H9 (cell line): ENCODE data around the gene SV2C. TPM values are rescaled to one million over a fixed set of nuclear protein-coding genes. Genes with fewer than 3 reads are reported as not detected.

Source experiments
- DNase-seq: peaks from one replicate; pipeline ENCODE4 v3.0.0-alpha.2; 2017
- H2AFZ ChIP-seq: one replicate; pipeline ENCODE4 v1.6.1; 2013; ENCODE audit warnings: mild to moderate bottlenecking, low read length, control low read depth, moderate library complexity
- H2AK5ac ChIP-seq: 2 replicates; pipeline ENCODE4 v1.6.1; 2013; ENCODE audit warnings: low read length, control low read depth, mixed read lengths; ENCODE audit not compliant: insufficient read length
- H2BK120ac ChIP-seq: one replicate; pipeline ENCODE4 v1.6.1; 2013; ENCODE audit warnings: low read depth, mild to moderate bottlenecking, low read length, control low read depth, inconsistent platforms; ENCODE audit not compliant: poor library complexity, severe bottlenecking
- H2BK12ac ChIP-seq: 2 replicates; pipeline ENCODE4 v1.6.1; 2013; ENCODE audit warnings: low read length, control low read depth, mixed read lengths, low read depth; ENCODE audit not compliant: insufficient read length
- H2BK15ac ChIP-seq: 2 replicates; pipeline ENCODE4 v1.6.1; 2013; ENCODE audit warnings: low read depth, low read length, control low read depth
- H2BK20ac ChIP-seq: one replicate; pipeline ENCODE4 v1.6.1; 2013; ENCODE audit warnings: low read depth, mild to moderate bottlenecking, low read length, control low read depth, inconsistent platforms; ENCODE audit not compliant: poor library complexity, severe bottlenecking
- H2BK5ac ChIP-seq: 2 replicates; pipeline ENCODE4 v1.6.1; 2013; ENCODE audit warnings: low read length, control low read depth, mixed read lengths; ENCODE audit not compliant: insufficient read length
- H3K14ac ChIP-seq: 2 replicates; pipeline ENCODE4 v1.6.1; 2013; ENCODE audit warnings: low read length, control low read depth; ENCODE audit not compliant: insufficient read depth
- H3K18ac ChIP-seq: 2 replicates; pipeline ENCODE4 v1.6.1; 2013; ENCODE audit warnings: low read depth, mild to moderate bottlenecking, mixed read lengths, low read length, control low read depth; ENCODE audit not compliant: insufficient read length
- H3K23ac ChIP-seq: 2 replicates; pipeline ENCODE4 v1.6.1; 2013; ENCODE audit warnings: low read length, control low read depth, mixed read lengths, low read depth; ENCODE audit not compliant: insufficient read length
- H3K23me2 ChIP-seq: 2 replicates; pipeline ENCODE4 v1.6.1; 2013; ENCODE audit warnings: low read depth, mild to moderate bottlenecking, mixed read lengths, low read length, control low read depth; ENCODE audit not compliant: insufficient read length, poor library complexity, severe bottlenecking
- H3K27ac ChIP-seq: 2 replicates; pipeline ENCODE4 v1.5.1; 2013; ENCODE audit warnings: low read length, control low read depth, mixed read lengths, low read depth; ENCODE audit not compliant: insufficient read length
- H3K27me3 ChIP-seq: 2 replicates; pipeline ENCODE4 v1.6.1; 2013; ENCODE audit warnings: low read length, control low read depth, inconsistent platforms; ENCODE audit not compliant: insufficient read depth
- H3K4ac ChIP-seq: 2 replicates; pipeline ENCODE4 v1.6.1; 2013; ENCODE audit warnings: low read depth, mild to moderate bottlenecking, control low read depth, inconsistent platforms, low read length, moderate library complexity
- H3K4me1 ChIP-seq: 2 replicates; pipeline ENCODE4 v1.6.1; 2013; ENCODE audit warnings: low read length, control low read depth, inconsistent platforms; ENCODE audit not compliant: insufficient read depth
- H3K4me2 ChIP-seq: 2 replicates; pipeline ENCODE4 v1.6.1; 2013; ENCODE audit warnings: low read length, control low read depth, mixed read lengths; ENCODE audit not compliant: insufficient read length, insufficient read depth
- H3K56ac ChIP-seq: 2 replicates; pipeline ENCODE4 v1.6.1; 2013; ENCODE audit warnings: low read depth, mild to moderate bottlenecking, mixed read lengths, low read length, control low read depth; ENCODE audit not compliant: insufficient read length
- H3K79me1 ChIP-seq: 2 replicates; pipeline ENCODE4 v1.6.1; 2013; ENCODE audit warnings: low read depth, mild to moderate bottlenecking, moderate library complexity, low read length, control low read depth, inconsistent platforms; ENCODE audit not compliant: insufficient read depth, poor library complexity, severe bottlenecking
- H3K79me2 ChIP-seq: 2 replicates; pipeline ENCODE4 v1.6.1; 2013; ENCODE audit warnings: low read length, control low read depth, inconsistent platforms; ENCODE audit not compliant: insufficient read depth
- H3K9ac ChIP-seq: 2 replicates; pipeline ENCODE4 v1.6.1; 2013; ENCODE audit warnings: low read length, control low read depth, mixed read lengths; ENCODE audit not compliant: insufficient read length; ENCODE audit errors: extremely low read depth
- H3K9me3 ChIP-seq: one replicate; pipeline ENCODE4 v1.6.1; 2013; ENCODE audit warnings: low read depth, low read length, inconsistent platforms; ENCODE audit not compliant: control insufficient read depth
- H3T11ph ChIP-seq: one replicate; pipeline ENCODE4 v1.6.1; 2013; ENCODE audit warnings: mild to moderate bottlenecking, low read length, control low read depth, inconsistent platforms
- H4K20me1 ChIP-seq: one replicate; pipeline ENCODE4 v1.6.1; 2013; ENCODE audit not compliant: control insufficient read depth, insufficient read length, insufficient read depth
- H4K5ac ChIP-seq: 2 replicates; pipeline ENCODE4 v1.6.1; 2013; ENCODE audit warnings: low read depth, mild to moderate bottlenecking, mixed read lengths, low read length, control low read depth; ENCODE audit not compliant: insufficient read length
- H4K8ac ChIP-seq: replicated peaks from 2 replicates; pipeline ENCODE4 v1.6.1; 2013; ENCODE audit warnings: low read length, control low read depth, mixed read lengths, low read depth; ENCODE audit not compliant: insufficient read length
- H4K91ac ChIP-seq: 2 replicates; pipeline ENCODE4 v1.6.1; 2013; ENCODE audit warnings: low read depth, mild to moderate bottlenecking, moderate library complexity, mixed read lengths, low read length, control low read depth; ENCODE audit not compliant: insufficient read length
- H3K27ac Mint-ChIP-seq, 3 experiments: 2 replicates in 2 of 3; 3 replicates in 1 of 3; pipeline ENCODE4 v1.8.0; 2020 to 2021; ENCODE audit warnings: mixed read lengths in 3 of 3, mild to moderate bottlenecking in 1 of 3, moderate library complexity in 1 of 3
- H3K27me3 Mint-ChIP-seq: 2 replicates; pipeline ENCODE4 v1.8.0; 2021; ENCODE audit warnings: low read depth, mild to moderate bottlenecking, moderate library complexity, mixed read lengths
- H3K36me3 Mint-ChIP-seq, 3 experiments: 2 replicates in 2 of 3; 3 replicates in 1 of 3; pipeline ENCODE4 v1.8.0; 2020 to 2021; ENCODE audit warnings: low read depth in 3 of 3, mixed read lengths in 3 of 3; ENCODE audit not compliant: insufficient read depth in 1 of 3
- H3K4me1 Mint-ChIP-seq, 2 experiments: 2 replicates each; pipeline ENCODE4 v1.8.0; 2020; ENCODE audit warnings: mixed read lengths in 2 of 2
- H3K4me3 Mint-ChIP-seq, 2 experiments: 2 replicates in 1 of 2; 3 replicates in 1 of 2; pipeline ENCODE4 v1.8.0; 2020 to 2021; ENCODE audit warnings: mild to moderate bottlenecking in 2 of 2, mixed read lengths in 2 of 2, moderate library complexity in 1 of 2
- H3K9me3 Mint-ChIP-seq, 2 experiments: 2 replicates in 1 of 2; 3 replicates in 1 of 2; pipeline ENCODE4 v1.8.0; 2020; ENCODE audit warnings: mild to moderate bottlenecking in 2 of 2, mixed read lengths in 2 of 2, moderate library complexity in 1 of 2
- WGBS: extraction: QIAGEN DNeasy Blood & Tissue Kit; methylation state at CpG from one replicate; pipeline ENCODE4 v1.1.7; 2013; ENCODE audit warnings: missing lambda C conversion rate, low lambda C conversion rate, mixed read lengths; ENCODE audit not compliant: insufficient read length; ENCODE audit errors: extremely low coverage; 5-methylcytosine and 5-hydroxymethylcytosine counted together
- total RNA-seq: library from RNA; stranded (reverse); gene quantifications from 2 replicates; pipeline ENCODE4 v1.2.1, GENCODE V29; 2021
- TF ChIP-seq, protein P1 (sequence below): fragments of 200-600 bp; sonication (generic); conservative IDR thresholded peaks from 3 replicates; pipeline ENCODE4 v1.8.0; 2021; ENCODE audit warnings: antibody characterized with exemption, mild to moderate bottlenecking

The SV2C gene
- total RNA-seq, 1 experiment from 2014 or later = 0.09 TPM

DNA sequence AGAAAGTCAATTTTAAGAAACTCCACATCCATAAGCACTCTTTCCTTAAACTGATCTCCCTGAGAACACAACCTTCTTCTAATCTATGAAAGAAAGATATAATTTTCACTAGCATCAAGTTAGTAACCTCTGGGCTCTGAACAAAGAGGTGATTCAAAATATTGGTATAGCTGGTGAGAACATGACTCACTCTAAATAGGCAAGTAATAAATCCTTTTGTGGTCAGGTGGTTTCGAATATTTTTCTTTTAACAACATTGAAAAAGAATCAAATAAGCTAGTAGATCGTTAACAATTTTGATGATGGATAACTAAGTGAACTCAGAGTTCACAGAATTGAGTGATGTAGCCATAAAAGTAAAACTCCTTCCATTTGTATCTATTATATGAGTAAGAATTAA is 169.3 kb downstream of the SV2C start:
- TF ChIP-seq, protein P1, sequence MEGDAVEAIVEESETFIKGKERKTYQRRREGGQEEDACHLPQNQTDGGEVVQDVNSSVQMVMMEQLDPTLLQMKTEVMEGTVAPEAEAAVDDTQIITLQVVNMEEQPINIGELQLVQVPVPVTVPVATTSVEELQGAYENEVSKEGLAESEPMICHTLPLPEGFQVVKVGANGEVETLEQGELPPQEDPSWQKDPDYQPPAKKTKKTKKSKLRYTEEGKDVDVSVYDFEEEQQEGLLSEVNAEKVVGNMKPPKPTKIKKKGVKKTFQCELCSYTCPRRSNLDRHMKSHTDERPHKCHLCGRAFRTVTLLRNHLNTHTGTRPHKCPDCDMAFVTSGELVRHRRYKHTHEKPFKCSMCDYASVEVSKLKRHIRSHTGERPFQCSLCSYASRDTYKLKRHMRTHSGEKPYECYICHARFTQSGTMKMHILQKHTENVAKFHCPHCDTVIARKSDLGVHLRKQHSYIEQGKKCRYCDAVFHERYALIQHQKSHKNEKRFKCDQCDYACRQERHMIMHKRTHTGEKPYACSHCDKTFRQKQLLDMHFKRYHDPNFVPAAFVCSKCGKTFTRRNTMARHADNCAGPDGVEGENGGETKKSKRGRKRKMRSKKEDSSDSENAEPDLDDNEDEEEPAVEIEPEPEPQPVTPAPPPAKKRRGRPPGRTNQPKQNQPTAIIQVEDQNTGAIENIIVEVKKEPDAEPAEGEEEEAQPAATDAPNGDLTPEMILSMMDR = no peak
- WGBS = no CpG with 5 or more reads among the region's 2 CpGs
- peaks cover 9% of the 10 kb centered on the region for H3K27me3 Mint-ChIP-seq
- H3K27ac Mint-ChIP-seq = no peak overlapping the region
- H3T11ph ChIP-seq = no peak overlapping the region
- no peak for DNase-seq
- no peak overlapping the region for H3K56ac ChIP-seq
- no peak overlapping the region for H2AK5ac ChIP-seq
- H2BK15ac ChIP-seq = no peak overlapping the region
- no peak overlapping the region for H2BK120ac ChIP-seq
- H2BK5ac ChIP-seq = no peak overlapping the region
- no peak overlapping the region for H3K18ac ChIP-seq
- no peak overlapping the region for H4K91ac ChIP-seq
- H2BK12ac ChIP-seq = no peak overlapping the region
- H3K14ac ChIP-seq = no peak overlapping the region
- no peaks in the 10 kb centered on the region for H3K9me3 Mint-ChIP-seq
- no peak overlapping the region for H3K9ac ChIP-seq
- no peak overlapping the region for H2BK20ac ChIP-seq
- no peaks in the 10 kb centered on the region for H3K4me1 ChIP-seq
- H3K27me3 ChIP-seq = no peaks in the 10 kb centered on the region
- no peak overlapping the region for H3K4ac ChIP-seq
- no peaks in the 10 kb centered on the region for H4K20me1 ChIP-seq
- H2AFZ ChIP-seq = no peak overlapping the region
- H3K79me2 ChIP-seq = no peaks in the 10 kb centered on the region
- H3K9me3 ChIP-seq = no peaks in the 10 kb centered on the region
- H3K4me3 Mint-ChIP-seq = no peak overlapping the region
- no peaks in the 10 kb centered on the region for H3K79me1 ChIP-seq
- peaks cover 6 to 8% of the 10 kb centered on the region in 2 experiments; a peak in 3 of 4 replicates for H3K4me1 Mint-ChIP-seq
- no peak overlapping the region for H4K8ac ChIP-seq
- H4K5ac ChIP-seq = no peak overlapping the region
- no peak overlapping the region for H3K23ac ChIP-seq
- H3K23me2 ChIP-seq = no peaks in the 10 kb centered on the region
- no peak overlapping the region for H3K4me2 ChIP-seq
- H3K36me3 Mint-ChIP-seq = no peaks in the 10 kb centered on the region
- no peak overlapping the region for H3K27ac ChIP-seq
